Stomach (tissue), 9 donors: ENCODE data around the gene SHOC2. TPM values are rescaled to one million over a fixed set of nuclear protein-coding genes. Genes with fewer than 3 reads are reported as not detected.
A peak's percentile ranks its signal among the peaks of the same experiment; 100 is the strongest.

Source experiments
- DNase-seq, 2 donors: peaks; one replicate each; pipeline versions ENCODE4 v3.0.0 to v3.0.0-alpha.2; 2013 to 2019
- H3K27ac ChIP-seq, 5 donors: fragments of 200-600 bp in 4 of 5; sonication (generic) in 4 of 5; one replicate each; pipeline ENCODE4 v1.5.1; 2013 to 2019; ENCODE audit warnings: mild to moderate bottlenecking in 1 of 5, moderate library complexity in 1 of 5
- H3K27me3 ChIP-seq, 3 donors: fragments of 200-600 bp; sonication (generic); one replicate each; pipeline ENCODE4 v1.5.1; 2017 to 2019; ENCODE audit warnings: mixed run types in 1 of 3
- H3K36me3 ChIP-seq, 4 donors: fragments of 200-600 bp; sonication (generic); 1 replicate in 3 of 4; 2 replicates in 1 of 4; pipeline ENCODE4 v1.5.1; 2016 to 2019
- H3K4me1 ChIP-seq, 4 donors: fragments of 200-600 bp; sonication (generic); one replicate each; pipeline ENCODE4 v1.5.1; 2016 to 2019
- H3K4me3 ChIP-seq, 4 donors: fragments of 200-600 bp; sonication (generic) in 3 of 4; one replicate each; pipeline ENCODE4 v1.5.1; 2016 to 2019; ENCODE audit warnings: mild to moderate bottlenecking in 1 of 4
- H3K9me3 ChIP-seq, 4 donors: fragments of 200-600 bp; sonication (generic); one replicate each; pipeline ENCODE4 v1.5.1; 2016 to 2019
- CTCF ChIP-seq, 7 experiments: fragments of 450-650 bp in 4 of 7; fragments of 200-600 bp in 3 of 7; sonication (generic) in 3 of 7; IDR thresholded peaks; one replicate each; pipeline ENCODE4 v1.5.1; 2016 to 2019; ENCODE audit warnings: antibody characterized with exemption in 7 of 7, control low read depth in 2 of 7, mild to moderate bottlenecking in 1 of 7
- EP300 ChIP-seq: sonication (generic); formaldehyde crosslinking; IDR thresholded peaks from one replicate; pipeline ENCODE4 v1.6.1; 2017; ENCODE audit warnings: antibody characterized with exemption
- POLR2A ChIP-seq, 4 donors: fragments of 450-650 bp; IDR thresholded peaks; one replicate each; pipeline ENCODE4 v1.6.1; 2016; ENCODE audit warnings: antibody characterized with exemption in 4 of 4, control low read depth in 2 of 4, mild to moderate bottlenecking in 1 of 4, moderate library complexity in 1 of 4
- POLR2AphosphoS5 ChIP-seq, 3 donors: sonication (generic); formaldehyde crosslinking; IDR thresholded peaks; one replicate each; pipeline ENCODE4 v1.6.1; 2016; ENCODE audit warnings: antibody characterized with exemption in 3 of 3
- WGBS, 5 donors: extraction: QIAGEN DNeasy Blood & Tissue Kit in 3 of 5; methylation state at CpG; one replicate each; pipeline versions ENCODE4 v1.1.5 to v1.1.7; 2013 to 2018; 5-methylcytosine and 5-hydroxymethylcytosine counted together
- intact Hi-C: fragments of 100-400 bp; cut with DNase I; formaldehyde crosslinking; loops from one replicate; pipeline ENCODE4 v1.15.1; 2023; ENCODE audit warnings: low total_unique reads
- polyA plus RNA-seq, 3 donors: library from polyadenylated mRNA; stranded (reverse); fragments of 200-250 nt; gene quantifications; one replicate each; pipeline ENCODE4 v1.2.3, GENCODE V29; 2013
- total RNA-seq, 5 donors: library from RNA; depleted of rRNA; stranded (reverse); fragments of >200 nt; gene quantifications; one replicate each; pipeline versions ENCODE4 v1.1.0 to v1.2.3, GENCODE V29; 2014 to 2016
- donor health status: healthy with polysubstance abuse.
- donor health status: Bipolar disorder and iron deficiency.
- donor health status: healthy.

The SHOC2 gene
- total and polyA plus RNA-seq, 8 donors, result 13.2 to 550 (median 37.6) TPM

- intact Hi-C loops, result no loop called here
- Histone ChIP-seq H3K4me1 (peaks cover 10 to 46% (median 33%) of the 10 kb centered on the region in 4 donors), H3K27me3 (no peaks in the 10 kb centered on the region), H3K4me3 (peak overlapping the region; percentile 52 to 77 (median 73)), H3K36me3 (peaks cover 0 to 3% (median 0%) of the 10 kb centered on the region in 4 donors), H3K9me3 (no peaks in the 10 kb centered on the region), H3K27ac (peak overlapping the region; percentile 93 to 100 (median 98))
- TF ChIP-seq POLR2AphosphoS5 (IDR thresholded peaks at IDR 0.05) (peak in 1 of 3 donors; percentile 76), CTCF (IDR thresholded peaks at IDR 0.05) (no peak), POLR2A (IDR thresholded peaks at IDR 0.05) (no peak)
- 0 to 1% (median 0%) methylated on average over 14 to 15 of the region's 15 CpGs for WGBS, 5 donors
- peak; percentile 97 to 99 for DNase-seq
Observed at GRCh38 chr10:110918269-110918642, 1.1 kb upstream of the SHOC2 start.

- TF ChIP-seq EP300 (peak; percentile 9), POLR2A (IDR thresholded peaks at IDR 0.05) (peak in 2 of 4 donors; percentile 37 to 46), CTCF (IDR thresholded peaks at IDR 0.05) (peak in 1 of 7 experiments; percentile 7), POLR2AphosphoS5 (IDR thresholded peaks at IDR 0.05) (peak; percentile 70 to 86 (median 72))
- no peaks in the 10 kb centered on the region for H3K27me3 ChIP-seq
- DNase-seq, result peak in 1 of 2 donors; percentile 100
- 0 to 1% (median 0%) methylated on average over 25 to 40 of the region's 40 CpGs for WGBS, 5 donors
- peak within 1 kb of the TSS; percentile 93 to 100 (median 98) for H3K27ac ChIP-seq
- no peaks in the 10 kb centered on the region for H3K9me3 ChIP-seq
- peak within 1 kb of the TSS; percentile 70 to 81 (median 76) for H3K4me3 ChIP-seq
- H3K36me3 ChIP-seq, result peaks cover 0 to 3% (median 0%) of the 10 kb centered on the region in 4 donors
- intact Hi-C loops, result no loop called here
- peaks cover 13 to 51% (median 36%) of the 10 kb centered on the region in 4 donors for H3K4me1 ChIP-seq
Observed at GRCh38 chr10:110918643-110919348, 608 bp upstream of the SHOC2 start, which contains the start of gene BBIP1. Gene BBIP1, minus strand, starts transcription at chr10:110919180. Its CDS starts 1,023 bp downstream, at chr10:110918157.

DNA sequence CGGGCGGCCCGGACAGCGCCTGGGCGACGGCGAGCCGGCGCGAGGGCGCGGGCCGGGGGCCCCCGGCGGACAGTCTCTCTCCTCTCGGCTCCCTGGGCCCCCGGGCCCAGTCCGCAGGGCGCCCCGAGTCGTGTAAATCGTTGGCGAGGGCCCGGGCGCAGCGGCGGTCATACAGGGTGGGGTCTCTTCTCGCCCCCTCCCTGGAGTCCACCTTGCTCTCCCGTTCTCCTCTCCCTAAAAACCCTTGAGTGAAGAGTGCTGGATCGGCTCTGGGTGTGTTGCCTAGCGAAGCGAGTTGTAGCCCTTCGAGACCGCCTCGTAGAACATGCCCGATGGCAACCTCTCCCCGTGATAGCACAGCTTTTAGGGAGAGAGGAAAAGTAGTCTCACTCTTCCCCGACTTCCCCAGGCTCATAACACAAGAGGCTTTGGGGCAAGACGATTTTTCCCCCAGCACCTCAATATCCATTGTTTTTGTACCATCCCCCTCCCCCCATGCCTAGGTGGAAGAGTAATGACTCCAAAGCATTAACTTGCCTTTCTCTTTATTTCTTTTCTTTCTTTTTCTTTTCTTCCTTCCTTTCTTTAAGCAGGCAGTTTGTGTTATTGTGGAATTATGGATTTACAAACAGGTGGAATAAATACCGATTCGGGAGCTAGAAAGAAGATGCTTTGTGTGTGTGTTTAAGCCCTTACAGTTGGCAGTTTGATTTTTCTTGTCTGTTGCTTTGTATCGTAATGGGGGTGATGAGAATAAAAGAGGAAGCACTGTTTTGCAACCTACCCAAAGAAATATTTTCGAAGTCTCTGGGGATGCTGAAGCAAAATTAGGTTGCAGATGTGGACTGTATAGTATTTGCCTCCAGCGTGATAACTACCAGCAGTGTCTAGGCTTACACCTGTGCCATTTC, 822 bp downstream of the SHOC2 start:
- H3K9me3 ChIP-seq, result no peaks in the 10 kb centered on the region
- DNase-seq, result peak in 1 of 2 donors; percentile 72
- intact Hi-C loops, result no loop called here
- no peaks in the 10 kb centered on the region for H3K27me3 ChIP-seq
- peak overlapping the region; percentile 93 to 100 (median 98) for H3K27ac ChIP-seq
- peak overlapping the region; percentile 70 to 81 (median 76) for H3K4me3 ChIP-seq
- 0 to 2% (median 1%) methylated on average over 22 to 44 of the region's 44 CpGs for WGBS, 5 donors
- peaks cover 0 to 3% (median 0%) of the 10 kb centered on the region in 4 donors for H3K36me3 ChIP-seq
- H3K4me1 ChIP-seq, result peaks cover 19 to 65% (median 42%) of the 10 kb centered on the region in 4 donors
- TF ChIP-seq EP300 (no peak), POLR2AphosphoS5 (IDR thresholded peaks at IDR 0.05) (no peak), POLR2A (IDR thresholded peaks at IDR 0.05) (no peak), CTCF (IDR thresholded peaks at IDR 0.05) (no peak)

- no peak overlapping the region for H3K4me3 ChIP-seq
- H3K27ac ChIP-seq, result no peak overlapping the region
- TF ChIP-seq POLR2AphosphoS5 (IDR thresholded peaks at IDR 0.05), result no peak
- TF ChIP-seq CTCF (IDR thresholded peaks at IDR 0.05), result no peak
- TF ChIP-seq EP300, result no peak
- no peak for TF ChIP-seq POLR2A (IDR thresholded peaks at IDR 0.05)
- peaks cover 9 to 73% (median 43%) of the 10 kb centered on the region in 4 donors for H3K4me1 ChIP-seq
- peak in 1 of 2 donors; percentile 47 for DNase-seq
- no peaks in the 10 kb centered on the region for H3K36me3 ChIP-seq
- intact Hi-C loops, result no loop called here
- 13 to 30% (median 20%) methylated on average over 2 of the region's 2 CpGs for WGBS, 5 donors
- H3K27me3 ChIP-seq, result no peaks in the 10 kb centered on the region
- H3K9me3 ChIP-seq, result no peaks in the 10 kb centered on the region
Observed at GRCh38 chr10:110923856-110924493, 4.6 kb downstream of the SHOC2 start.
